K562 (cell line): Measurements from ENCODE around the gene TOX2. TPM values are rescaled to one million over a fixed set of nuclear protein-coding genes. Genes with fewer than 3 reads are reported as not detected.
A peak's percentile ranks its signal among the peaks of the same experiment; 100 is the strongest.

Source experiments
- CTBP1 ChIP-seq: fragments of 450-650 bp; IDR thresholded peaks from 2 replicates; pipeline ENCODE4 v1.6.1; 2016; ENCODE audit warnings: borderline replicate concordance
- EP300 ChIP-seq: IDR thresholded peaks from 2 replicates; pipeline ENCODE4 v1.6.1; 2012; ENCODE audit warnings: low read length, improper control_type of control experiment
- ILF3 ChIP-seq: fragments of 450-650 bp; IDR thresholded peaks from 2 replicates; pipeline ENCODE4 v1.6.1; 2018; ENCODE audit warnings: antibody characterized with exemption, mild to moderate bottlenecking, moderate library complexity, borderline replicate concordance
- RB1 ChIP-seq: fragments of 450-650 bp; IDR thresholded peaks from 2 replicates; pipeline ENCODE4 v1.6.1; 2017; ENCODE audit warnings: low read depth, mild to moderate bottlenecking
- THRAP3 ChIP-seq: fragments of 450-650 bp; IDR thresholded peaks from 2 replicates; pipeline ENCODE4 v1.6.1; 2016; ENCODE audit warnings: mild to moderate bottlenecking, inconsistent platforms, borderline replicate concordance
- ZNF644 ChIP-seq: fragments of 200-800 bp; sonication (Bioruptor generic); IDR thresholded peaks from 2 replicates; pipeline ENCODE4 v1.6.1; 2016; ENCODE audit warnings: low read depth, missing genetic modification characterization, missing compliant biosample characterization
- polyA plus RNA-seq, 8 experiments: library from polyadenylated mRNA; depleted of rRNA in 4 of 8; stranded (reverse) in 5 of 8; unstranded in 3 of 8; fragments of >200 nt; fragmentation: Nextera tagmentation in 2 of 8; fragmentation: Illumina TruSeq in 1 of 8; extraction: Ambion mirVana in 2 of 8; extraction: Trizol in 1 of 8; gene quantifications; 2 replicates each; pipeline versions ENCODE4 v1.2.1 to v1.2.3, GENCODE V29; 2011 to 2014; ENCODE audit warnings: inconsistent platforms in 1 of 8, missing spikeins in 1 of 8
- total RNA-seq, 7 experiments: library from RNA; depleted of rRNA in 6 of 7; stranded (reverse); fragments of >200 nt in 6 of 7; fragmentation: Illumina TruSeq in 2 of 7; extraction: Trizol in 2 of 7; gene quantifications; 2 replicates each; pipeline versions ENCODE4 v1.2.1 to v1.2.3, GENCODE V29; 2011 to 2021; ENCODE audit warnings: low replicate concordance in 1 of 7
- TF ChIP-seq, protein P1 (sequence below), 2 experiments: fragments of 450-650 bp; formaldehyde crosslinking in 1 of 2; IDR thresholded peaks; 2 replicates each; pipeline versions ENCODE4 v1.4.0 to v1.6.1; 2014 to 2020; ENCODE audit warnings: mild to moderate bottlenecking in 2 of 2, borderline replicate concordance in 1 of 2, low read depth in 1 of 2
- TF ChIP-seq, protein P2 (sequence below): fragments of 450-650 bp; IDR thresholded peaks from 2 replicates; pipeline ENCODE4 v1.6.1; 2017; ENCODE audit warnings: mild to moderate bottlenecking, moderate library complexity
- TF ChIP-seq, protein P3 (sequence below): fragments of 450-650 bp; conservative IDR thresholded peaks from 2 replicates; pipeline ENCODE4 v1.6.1; 2016; ENCODE audit warnings: missing genetic modification characterization, low read depth, mild to moderate bottlenecking, control low read depth, missing compliant biosample characterization
- TF ChIP-seq, protein P4 (sequence below): IDR thresholded peaks from 2 replicates; pipeline ENCODE4 v1.6.1; 2012; ENCODE audit warnings: low read depth, low read length, improper control_type of control experiment, borderline replicate concordance
- TF ChIP-seq, protein P5 (sequence below): fragments of 250-450 bp; sonication (Bioruptor Pico); IDR thresholded peaks from 2 replicates; pipeline ENCODE4 v1.5.0; 2021

Gene TOX2
- total and polyA plus RNA-seq, 9 of the 15 experiments (the other 6 are each of a cell fraction or from before 2014, with no cell fraction given), result not detected

DNA sequence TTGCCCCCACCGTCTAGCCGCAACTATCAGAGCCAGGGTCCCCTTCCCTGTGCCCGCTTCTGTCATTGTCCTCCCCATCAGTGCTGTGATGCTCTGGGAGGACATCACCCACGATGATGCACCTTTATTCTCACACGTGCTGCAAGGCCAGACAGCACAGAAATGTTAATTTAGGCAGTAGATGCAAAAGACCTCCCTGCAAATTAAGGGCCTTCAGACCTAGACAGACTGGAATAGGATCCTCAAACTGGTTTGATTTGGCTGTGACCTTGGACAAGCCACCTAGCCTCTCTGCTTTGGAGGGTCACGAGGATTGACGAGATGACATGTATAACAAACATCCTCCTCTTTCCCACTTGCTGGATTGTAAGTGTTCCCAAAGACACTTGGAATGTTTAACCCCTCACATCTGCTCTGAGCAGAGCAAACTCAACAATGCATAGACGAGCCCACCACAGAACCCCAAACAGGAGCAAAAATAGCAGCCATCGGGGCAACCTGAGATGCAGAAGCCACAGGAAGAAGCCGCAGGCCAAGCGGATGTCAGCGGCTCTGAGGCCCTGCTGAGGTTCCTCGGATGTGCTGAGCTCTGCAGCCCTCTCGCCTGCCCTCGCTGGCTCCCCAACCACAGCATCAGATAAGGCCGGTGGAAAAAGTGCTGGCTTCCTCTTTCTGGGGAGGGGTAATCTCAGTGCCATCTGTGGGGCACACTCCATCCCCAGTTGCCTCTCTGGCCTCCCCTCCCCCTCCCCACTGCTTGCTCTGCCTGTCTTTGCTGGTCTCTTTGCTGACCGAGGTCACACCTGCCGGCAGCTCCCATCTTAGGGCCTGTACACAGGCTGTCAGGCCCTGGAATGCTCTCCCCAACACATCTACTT, 35.3 kb downstream of the TOX2 start (continued):
- TF ChIP-seq, protein P1, sequence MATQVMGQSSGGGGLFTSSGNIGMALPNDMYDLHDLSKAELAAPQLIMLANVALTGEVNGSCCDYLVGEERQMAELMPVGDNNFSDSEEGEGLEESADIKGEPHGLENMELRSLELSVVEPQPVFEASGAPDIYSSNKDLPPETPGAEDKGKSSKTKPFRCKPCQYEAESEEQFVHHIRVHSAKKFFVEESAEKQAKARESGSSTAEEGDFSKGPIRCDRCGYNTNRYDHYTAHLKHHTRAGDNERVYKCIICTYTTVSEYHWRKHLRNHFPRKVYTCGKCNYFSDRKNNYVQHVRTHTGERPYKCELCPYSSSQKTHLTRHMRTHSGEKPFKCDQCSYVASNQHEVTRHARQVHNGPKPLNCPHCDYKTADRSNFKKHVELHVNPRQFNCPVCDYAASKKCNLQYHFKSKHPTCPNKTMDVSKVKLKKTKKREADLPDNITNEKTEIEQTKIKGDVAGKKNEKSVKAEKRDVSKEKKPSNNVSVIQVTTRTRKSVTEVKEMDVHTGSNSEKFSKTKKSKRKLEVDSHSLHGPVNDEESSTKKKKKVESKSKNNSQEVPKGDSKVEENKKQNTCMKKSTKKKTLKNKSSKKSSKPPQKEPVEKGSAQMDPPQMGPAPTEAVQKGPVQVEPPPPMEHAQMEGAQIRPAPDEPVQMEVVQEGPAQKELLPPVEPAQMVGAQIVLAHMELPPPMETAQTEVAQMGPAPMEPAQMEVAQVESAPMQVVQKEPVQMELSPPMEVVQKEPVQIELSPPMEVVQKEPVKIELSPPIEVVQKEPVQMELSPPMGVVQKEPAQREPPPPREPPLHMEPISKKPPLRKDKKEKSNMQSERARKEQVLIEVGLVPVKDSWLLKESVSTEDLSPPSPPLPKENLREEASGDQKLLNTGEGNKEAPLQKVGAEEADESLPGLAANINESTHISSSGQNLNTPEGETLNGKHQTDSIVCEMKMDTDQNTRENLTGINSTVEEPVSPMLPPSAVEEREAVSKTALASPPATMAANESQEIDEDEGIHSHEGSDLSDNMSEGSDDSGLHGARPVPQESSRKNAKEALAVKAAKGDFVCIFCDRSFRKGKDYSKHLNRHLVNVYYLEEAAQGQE (IDR thresholded peaks at IDR 0.05; ENCODE audit: borderline replicate concordance), result peak; percentile 18; the same call in 1 of the 2 replicates
- TF ChIP-seq, protein P1 (CRISPR knock-in tag; IDR thresholded peaks at IDR 0.05; ENCODE audit: low read depth), result no peak
- TF ChIP-seq CTBP1, result peak; percentile 92
- TF ChIP-seq EP300, result peak; percentile 43
- peak; percentile 37; the same call in 1 of the 2 replicates for TF ChIP-seq ZNF644
- no peak for TF ChIP-seq RB1
- TF ChIP-seq, protein P2, sequence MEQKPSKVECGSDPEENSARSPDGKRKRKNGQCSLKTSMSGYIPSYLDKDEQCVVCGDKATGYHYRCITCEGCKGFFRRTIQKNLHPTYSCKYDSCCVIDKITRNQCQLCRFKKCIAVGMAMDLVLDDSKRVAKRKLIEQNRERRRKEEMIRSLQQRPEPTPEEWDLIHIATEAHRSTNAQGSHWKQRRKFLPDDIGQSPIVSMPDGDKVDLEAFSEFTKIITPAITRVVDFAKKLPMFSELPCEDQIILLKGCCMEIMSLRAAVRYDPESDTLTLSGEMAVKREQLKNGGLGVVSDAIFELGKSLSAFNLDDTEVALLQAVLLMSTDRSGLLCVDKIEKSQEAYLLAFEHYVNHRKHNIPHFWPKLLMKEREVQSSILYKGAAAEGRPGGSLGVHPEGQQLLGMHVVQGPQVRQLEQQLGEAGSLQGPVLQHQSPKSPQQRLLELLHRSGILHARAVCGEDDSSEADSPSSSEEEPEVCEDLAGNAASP, result no peak
- TF ChIP-seq, protein P3, sequence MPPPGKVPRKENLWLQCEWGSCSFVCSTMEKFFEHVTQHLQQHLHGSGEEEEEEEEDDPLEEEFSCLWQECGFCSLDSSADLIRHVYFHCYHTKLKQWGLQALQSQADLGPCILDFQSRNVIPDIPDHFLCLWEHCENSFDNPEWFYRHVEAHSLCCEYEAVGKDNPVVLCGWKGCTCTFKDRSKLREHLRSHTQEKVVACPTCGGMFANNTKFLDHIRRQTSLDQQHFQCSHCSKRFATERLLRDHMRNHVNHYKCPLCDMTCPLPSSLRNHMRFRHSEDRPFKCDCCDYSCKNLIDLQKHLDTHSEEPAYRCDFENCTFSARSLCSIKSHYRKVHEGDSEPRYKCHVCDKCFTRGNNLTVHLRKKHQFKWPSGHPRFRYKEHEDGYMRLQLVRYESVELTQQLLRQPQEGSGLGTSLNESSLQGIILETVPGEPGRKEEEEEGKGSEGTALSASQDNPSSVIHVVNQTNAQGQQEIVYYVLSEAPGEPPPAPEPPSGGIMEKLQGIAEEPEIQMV, result no peak
- TF ChIP-seq THRAP3, result no peak
- TF ChIP-seq, protein P4, sequence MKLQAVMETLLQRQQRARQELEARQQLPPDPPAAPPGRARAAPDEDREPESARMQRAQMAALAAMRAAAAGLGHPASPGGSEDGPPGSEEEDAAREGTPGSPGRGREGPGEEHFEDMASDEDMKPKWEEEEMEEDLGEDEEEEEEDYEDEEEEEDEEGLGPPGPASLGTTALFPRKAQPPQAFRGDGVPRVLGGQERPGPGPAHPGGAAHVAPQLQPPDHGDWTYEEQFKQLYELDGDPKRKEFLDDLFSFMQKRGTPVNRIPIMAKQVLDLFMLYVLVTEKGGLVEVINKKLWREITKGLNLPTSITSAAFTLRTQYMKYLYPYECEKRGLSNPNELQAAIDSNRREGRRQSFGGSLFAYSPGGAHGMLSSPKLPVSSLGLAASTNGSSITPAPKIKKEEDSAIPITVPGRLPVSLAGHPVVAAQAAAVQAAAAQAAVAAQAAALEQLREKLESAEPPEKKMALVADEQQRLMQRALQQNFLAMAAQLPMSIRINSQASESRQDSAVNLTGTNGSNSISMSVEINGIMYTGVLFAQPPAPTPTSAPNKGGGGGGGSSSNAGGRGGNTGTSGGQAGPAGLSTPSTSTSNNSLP, result no peak
- TF ChIP-seq, protein P5, sequence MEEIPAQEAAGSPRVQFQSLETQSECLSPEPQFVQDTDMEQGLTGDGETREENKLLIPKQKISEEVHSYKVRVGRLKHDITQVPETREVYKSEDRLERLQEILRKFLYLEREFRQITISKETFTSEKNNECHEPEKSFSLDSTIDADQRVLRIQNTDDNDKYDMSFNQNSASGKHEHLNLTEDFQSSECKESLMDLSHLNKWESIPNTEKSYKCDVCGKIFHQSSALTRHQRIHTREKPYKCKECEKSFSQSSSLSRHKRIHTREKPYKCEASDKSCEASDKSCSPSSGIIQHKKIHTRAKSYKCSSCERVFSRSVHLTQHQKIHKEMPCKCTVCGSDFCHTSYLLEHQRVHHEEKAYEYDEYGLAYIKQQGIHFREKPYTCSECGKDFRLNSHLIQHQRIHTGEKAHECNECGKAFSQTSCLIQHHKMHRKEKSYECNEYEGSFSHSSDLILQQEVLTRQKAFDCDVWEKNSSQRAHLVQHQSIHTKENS (CRISPR knock-in tag), result no peak
- no peak for TF ChIP-seq ILF3
